ENCODE measurements around the gene CCDC51.

DNA sequence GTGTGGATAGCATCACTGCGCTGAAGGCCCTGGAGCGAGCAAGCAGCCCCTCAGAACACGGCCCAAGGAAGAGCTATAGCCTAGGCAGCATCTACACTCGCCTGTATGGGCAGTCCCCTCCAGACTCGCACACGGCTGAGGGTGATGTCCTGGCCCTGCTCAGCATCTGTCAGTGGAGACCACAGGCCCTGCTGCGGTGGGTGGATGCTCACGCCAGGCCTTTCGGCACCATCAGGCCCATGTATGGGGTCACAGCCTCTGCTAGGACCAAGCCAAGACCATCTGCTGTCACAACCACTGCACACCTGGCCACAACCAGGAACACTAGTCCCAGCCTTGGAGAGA, 27.2 kb upstream of the CCDC51 start:
- TF ChIP-seq, protein P1, sequence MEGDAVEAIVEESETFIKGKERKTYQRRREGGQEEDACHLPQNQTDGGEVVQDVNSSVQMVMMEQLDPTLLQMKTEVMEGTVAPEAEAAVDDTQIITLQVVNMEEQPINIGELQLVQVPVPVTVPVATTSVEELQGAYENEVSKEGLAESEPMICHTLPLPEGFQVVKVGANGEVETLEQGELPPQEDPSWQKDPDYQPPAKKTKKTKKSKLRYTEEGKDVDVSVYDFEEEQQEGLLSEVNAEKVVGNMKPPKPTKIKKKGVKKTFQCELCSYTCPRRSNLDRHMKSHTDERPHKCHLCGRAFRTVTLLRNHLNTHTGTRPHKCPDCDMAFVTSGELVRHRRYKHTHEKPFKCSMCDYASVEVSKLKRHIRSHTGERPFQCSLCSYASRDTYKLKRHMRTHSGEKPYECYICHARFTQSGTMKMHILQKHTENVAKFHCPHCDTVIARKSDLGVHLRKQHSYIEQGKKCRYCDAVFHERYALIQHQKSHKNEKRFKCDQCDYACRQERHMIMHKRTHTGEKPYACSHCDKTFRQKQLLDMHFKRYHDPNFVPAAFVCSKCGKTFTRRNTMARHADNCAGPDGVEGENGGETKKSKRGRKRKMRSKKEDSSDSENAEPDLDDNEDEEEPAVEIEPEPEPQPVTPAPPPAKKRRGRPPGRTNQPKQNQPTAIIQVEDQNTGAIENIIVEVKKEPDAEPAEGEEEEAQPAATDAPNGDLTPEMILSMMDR (conservative IDR thresholded peaks at IDR 0.05; ENCODE audit: low read depth in 2 of 2), result no peak
- TF ChIP-seq EZH2phosphoT487 (IDR thresholded peaks at IDR 0.05; ENCODE audit: unreplicated experiment) (no peak), EZH2 (IDR thresholded peaks at IDR 0.05; ENCODE audit: low read depth, unreplicated experiment) (no peak), ZNF114 (CRISPR knock-in tag; IDR thresholded peaks at IDR 0.05) (no peak), CREB1 (CRISPR knock-in tag; IDR thresholded peaks at IDR 0.05; ENCODE audit: low read depth) (no peak), POLR2AphosphoS5 (IDR thresholded peaks at IDR 0.05; ENCODE audit: low read depth) (no peak), JUNB (IDR thresholded peaks at IDR 0.05; ENCODE audit: unreplicated experiment) (no peak)
- TF ChIP-seq, protein P2, sequence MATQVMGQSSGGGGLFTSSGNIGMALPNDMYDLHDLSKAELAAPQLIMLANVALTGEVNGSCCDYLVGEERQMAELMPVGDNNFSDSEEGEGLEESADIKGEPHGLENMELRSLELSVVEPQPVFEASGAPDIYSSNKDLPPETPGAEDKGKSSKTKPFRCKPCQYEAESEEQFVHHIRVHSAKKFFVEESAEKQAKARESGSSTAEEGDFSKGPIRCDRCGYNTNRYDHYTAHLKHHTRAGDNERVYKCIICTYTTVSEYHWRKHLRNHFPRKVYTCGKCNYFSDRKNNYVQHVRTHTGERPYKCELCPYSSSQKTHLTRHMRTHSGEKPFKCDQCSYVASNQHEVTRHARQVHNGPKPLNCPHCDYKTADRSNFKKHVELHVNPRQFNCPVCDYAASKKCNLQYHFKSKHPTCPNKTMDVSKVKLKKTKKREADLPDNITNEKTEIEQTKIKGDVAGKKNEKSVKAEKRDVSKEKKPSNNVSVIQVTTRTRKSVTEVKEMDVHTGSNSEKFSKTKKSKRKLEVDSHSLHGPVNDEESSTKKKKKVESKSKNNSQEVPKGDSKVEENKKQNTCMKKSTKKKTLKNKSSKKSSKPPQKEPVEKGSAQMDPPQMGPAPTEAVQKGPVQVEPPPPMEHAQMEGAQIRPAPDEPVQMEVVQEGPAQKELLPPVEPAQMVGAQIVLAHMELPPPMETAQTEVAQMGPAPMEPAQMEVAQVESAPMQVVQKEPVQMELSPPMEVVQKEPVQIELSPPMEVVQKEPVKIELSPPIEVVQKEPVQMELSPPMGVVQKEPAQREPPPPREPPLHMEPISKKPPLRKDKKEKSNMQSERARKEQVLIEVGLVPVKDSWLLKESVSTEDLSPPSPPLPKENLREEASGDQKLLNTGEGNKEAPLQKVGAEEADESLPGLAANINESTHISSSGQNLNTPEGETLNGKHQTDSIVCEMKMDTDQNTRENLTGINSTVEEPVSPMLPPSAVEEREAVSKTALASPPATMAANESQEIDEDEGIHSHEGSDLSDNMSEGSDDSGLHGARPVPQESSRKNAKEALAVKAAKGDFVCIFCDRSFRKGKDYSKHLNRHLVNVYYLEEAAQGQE (IDR thresholded peaks at IDR 0.05; ENCODE audit: unreplicated experiment), result no peak
- TF ChIP-seq, protein P3, sequence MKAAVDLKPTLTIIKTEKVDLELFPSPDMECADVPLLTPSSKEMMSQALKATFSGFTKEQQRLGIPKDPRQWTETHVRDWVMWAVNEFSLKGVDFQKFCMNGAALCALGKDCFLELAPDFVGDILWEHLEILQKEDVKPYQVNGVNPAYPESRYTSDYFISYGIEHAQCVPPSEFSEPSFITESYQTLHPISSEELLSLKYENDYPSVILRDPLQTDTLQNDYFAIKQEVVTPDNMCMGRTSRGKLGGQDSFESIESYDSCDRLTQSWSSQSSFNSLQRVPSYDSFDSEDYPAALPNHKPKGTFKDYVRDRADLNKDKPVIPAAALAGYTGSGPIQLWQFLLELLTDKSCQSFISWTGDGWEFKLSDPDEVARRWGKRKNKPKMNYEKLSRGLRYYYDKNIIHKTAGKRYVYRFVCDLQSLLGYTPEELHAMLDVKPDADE (IDR thresholded peaks at IDR 0.05), result no peak

Measured in GM23338 (cell line).